ENCODE data around the gene RASGRF1. TPM values are rescaled to one million over a fixed set of nuclear protein-coding genes. Genes with fewer than 3 reads are reported as not detected.
A peak's percentile ranks its signal among the peaks of the same experiment; 100 is the strongest.

The RASGRF1 gene
- total RNA-seq, 1 donor, result not detected

- DNase-seq (ENCODE audit: low read depth in 2 of 3, low spot score in 2 of 3), result no peak
These were observed 97.9 kb downstream of the RASGRF1 start for GRCh38 chr15:78992416-78993256.

- no peak for DNase-seq (ENCODE audit: low read depth in 2 of 3, low spot score in 2 of 3)
These were observed 98.7 kb downstream of the RASGRF1 start for GRCh38 chr15:78991879-78992278.

GRCh38 chr15:78991476-78991875 is 99.1 kb downstream of the RASGRF1 start:
- DNase-seq (ENCODE audit: low read depth in 2 of 3, low spot score in 2 of 3), result no peak

GRCh38 chr15:78990278-78990677 is 100.3 kb downstream of the RASGRF1 start:
- no peak for DNase-seq (ENCODE audit: low read depth in 2 of 3, low spot score in 2 of 3)

GRCh38 chr15:78989701-78990240 is 100.8 kb downstream of the RASGRF1 start:
- DNase-seq (ENCODE audit: low read depth in 2 of 3, low spot score in 2 of 3), result no peak

GRCh38 chr15:78988361-78988911 is 102.1 kb downstream of the RASGRF1 start:
- DNase-seq (ENCODE audit: low read depth in 2 of 3, low spot score in 2 of 3), result peak in 2 of 3 donors; percentile 81 to 91

GRCh38 chr15:78987556-78988360 is 102.8 kb downstream of the RASGRF1 start:
- no peak for DNase-seq (ENCODE audit: low read depth in 2 of 3, low spot score in 2 of 3)

- no peak for DNase-seq (ENCODE audit: low read depth in 2 of 3, low spot score in 2 of 3)
These were observed 104.6 kb downstream of the RASGRF1 start for GRCh38 chr15:78985859-78986475.

- DNase-seq (ENCODE audit: low read depth in 2 of 3, low spot score in 2 of 3), result no peak
These were observed 106.5 kb downstream of the RASGRF1 start for GRCh38 chr15:78984041-78984440.

GRCh38 chr15:78983146-78983918 is 107.2 kb downstream of the RASGRF1 start:
- DNase-seq (ENCODE audit: low read depth in 2 of 3, low spot score in 2 of 3), result no peak

- DNase-seq (ENCODE audit: low read depth in 2 of 3, low spot score in 2 of 3), result no peak
These were observed 107.8 kb downstream of the RASGRF1 start for GRCh38 chr15:78982736-78983135.

GRCh38 chr15:78981532-78982313 is 108.9 kb downstream of the RASGRF1 start:
- DNase-seq (ENCODE audit: low read depth in 2 of 3, low spot score in 2 of 3), result no peak

- DNase-seq (ENCODE audit: low read depth in 2 of 3, low spot score in 2 of 3), result peak in 1 of 3 donors; percentile 46
These were observed 110.9 kb downstream of the RASGRF1 start for GRCh38 chr15:78979456-78980320.

- no peak for DNase-seq (ENCODE audit: low read depth in 2 of 3, low spot score in 2 of 3)
These were observed 111.9 kb downstream of the RASGRF1 start for GRCh38 chr15:78978601-78979179.

GRCh38 chr15:78977591-78978347 is 112.8 kb downstream of the RASGRF1 start:
- DNase-seq (ENCODE audit: low read depth in 2 of 3, low spot score in 2 of 3), result no peak

- peak in 1 of 3 donors; percentile 14 for DNase-seq (ENCODE audit: low read depth in 2 of 3, low spot score in 2 of 3)
These were observed 113.4 kb downstream of the RASGRF1 start for GRCh38 chr15:78977091-78977571.

GRCh38 chr15:78976691-78977090 is 113.9 kb downstream of the RASGRF1 start:
- no peak for DNase-seq (ENCODE audit: low read depth in 2 of 3, low spot score in 2 of 3)
